Measurements from ENCODE around the gene KIAA0930.
"Not testable (repeated sequence)": the region's sequence is repeated elsewhere in the genome, so short reads cannot be mapped to it uniquely, and the experiment has no call there.

KIAA0930 gene

DNA sequence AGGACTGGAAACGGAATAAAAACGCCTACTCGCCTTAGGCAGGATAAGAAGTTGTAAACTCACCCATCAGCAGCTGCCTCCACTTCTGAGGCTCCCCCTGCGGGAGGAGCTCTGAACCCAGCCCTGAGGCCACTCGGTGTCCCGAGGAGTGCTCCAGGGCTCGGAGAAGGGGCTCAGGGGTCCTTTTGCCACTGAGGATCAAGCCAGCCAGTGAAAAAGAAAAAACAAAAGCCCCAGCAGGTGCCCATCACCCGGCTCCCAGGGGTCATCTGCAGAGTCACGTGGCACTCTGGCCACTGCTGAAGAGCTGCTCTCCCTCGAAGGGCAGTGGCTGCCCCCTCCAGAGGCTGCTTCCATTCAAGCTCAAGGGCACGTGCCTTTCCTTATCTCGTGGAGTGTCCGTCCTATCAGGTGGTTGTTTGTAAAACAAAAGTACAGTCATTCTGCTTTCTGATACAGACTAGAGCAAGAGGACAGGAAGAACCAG lies 48.0 kb downstream of the KIAA0930 start:
- DNase-seq (ENCODE audit: low read depth) = no peak
- TF ChIP-seq, protein P1, sequence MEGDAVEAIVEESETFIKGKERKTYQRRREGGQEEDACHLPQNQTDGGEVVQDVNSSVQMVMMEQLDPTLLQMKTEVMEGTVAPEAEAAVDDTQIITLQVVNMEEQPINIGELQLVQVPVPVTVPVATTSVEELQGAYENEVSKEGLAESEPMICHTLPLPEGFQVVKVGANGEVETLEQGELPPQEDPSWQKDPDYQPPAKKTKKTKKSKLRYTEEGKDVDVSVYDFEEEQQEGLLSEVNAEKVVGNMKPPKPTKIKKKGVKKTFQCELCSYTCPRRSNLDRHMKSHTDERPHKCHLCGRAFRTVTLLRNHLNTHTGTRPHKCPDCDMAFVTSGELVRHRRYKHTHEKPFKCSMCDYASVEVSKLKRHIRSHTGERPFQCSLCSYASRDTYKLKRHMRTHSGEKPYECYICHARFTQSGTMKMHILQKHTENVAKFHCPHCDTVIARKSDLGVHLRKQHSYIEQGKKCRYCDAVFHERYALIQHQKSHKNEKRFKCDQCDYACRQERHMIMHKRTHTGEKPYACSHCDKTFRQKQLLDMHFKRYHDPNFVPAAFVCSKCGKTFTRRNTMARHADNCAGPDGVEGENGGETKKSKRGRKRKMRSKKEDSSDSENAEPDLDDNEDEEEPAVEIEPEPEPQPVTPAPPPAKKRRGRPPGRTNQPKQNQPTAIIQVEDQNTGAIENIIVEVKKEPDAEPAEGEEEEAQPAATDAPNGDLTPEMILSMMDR (conservative IDR thresholded peaks at IDR 0.05; ENCODE audit: low read length) = peak; percentile 6; the same call in 1 of the 2 replicates
- no peak overlapping the region for H3K4me3 ChIP-seq (ENCODE audit: low read length)

- not testable (repeated sequence) for DNase-seq (ENCODE audit: low read depth); H3K4me3 ChIP-seq (ENCODE audit: low read length)
Measured at GRCh38 chr22:45191746-45192145, 48.9 kb downstream of the KIAA0930 start.

- H3K4me3 ChIP-seq (ENCODE audit: low read length) = no peak overlapping the region
- no peak for DNase-seq (ENCODE audit: low read depth)
- TF ChIP-seq, protein P1 (conservative IDR thresholded peaks at IDR 0.05; ENCODE audit: low read length) = no peak
Measured at GRCh38 chr22:45190202-45190872, 50.4 kb downstream of the KIAA0930 start.

- H3K4me3 ChIP-seq (ENCODE audit: low read length) = no peak overlapping the region
- TF ChIP-seq, protein P1 (conservative IDR thresholded peaks at IDR 0.05; ENCODE audit: low read length) = no peak
- DNase-seq (ENCODE audit: low read depth) = no peak
Measured at GRCh38 chr22:45188779-45189178, 51.9 kb downstream of the KIAA0930 start.

- TF ChIP-seq, protein P1 (conservative IDR thresholded peaks at IDR 0.05; ENCODE audit: low read length) = no peak
- H3K4me3 ChIP-seq (ENCODE audit: low read length) = no peak overlapping the region
- DNase-seq (ENCODE audit: low read depth) = no peak
Measured at GRCh38 chr22:45187891-45188290, 52.8 kb downstream of the KIAA0930 start.

DNA sequence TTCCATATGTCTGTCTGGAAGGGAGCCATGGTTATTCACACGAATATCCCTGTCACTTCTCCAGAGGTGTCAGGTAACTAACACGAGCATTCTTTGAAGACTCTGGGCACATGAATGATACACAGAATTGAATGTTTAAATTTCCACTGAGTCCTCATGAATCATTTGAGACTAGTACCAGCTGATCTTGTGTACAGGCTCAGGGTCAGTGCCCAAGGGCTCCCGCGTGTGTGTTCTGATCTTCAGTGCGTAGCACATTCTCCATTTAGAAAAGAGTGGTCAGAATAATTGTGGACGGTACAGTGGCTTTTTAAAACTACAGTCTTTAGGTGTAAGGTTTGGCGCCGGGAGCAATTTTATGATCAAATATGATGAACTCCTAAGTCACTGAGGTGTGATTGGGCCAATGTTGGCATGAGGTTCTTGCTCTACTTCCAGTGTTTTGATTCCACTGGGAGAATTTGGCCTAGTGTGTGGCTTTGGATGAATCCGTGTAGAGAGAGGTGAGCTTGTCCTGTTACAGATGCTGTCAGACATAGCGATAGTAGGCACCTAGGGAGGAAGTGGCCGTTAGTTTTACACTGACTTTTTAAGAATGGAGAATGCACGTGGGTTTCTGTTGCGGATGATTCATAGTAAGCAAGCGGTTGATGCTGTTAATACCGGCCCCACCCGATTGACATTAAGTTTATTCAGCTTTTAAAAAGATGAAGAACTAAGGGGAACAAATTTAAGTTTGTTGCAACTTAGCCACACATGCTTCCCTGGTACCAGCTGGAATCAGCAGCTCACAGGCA lies 54.8 kb downstream of the KIAA0930 start:
- TF ChIP-seq, protein P1 (conservative IDR thresholded peaks at IDR 0.05; ENCODE audit: low read length) = no peak
- no peak overlapping the region for H3K4me3 ChIP-seq (ENCODE audit: low read length)
- no peak for DNase-seq (ENCODE audit: low read depth)

DNA sequence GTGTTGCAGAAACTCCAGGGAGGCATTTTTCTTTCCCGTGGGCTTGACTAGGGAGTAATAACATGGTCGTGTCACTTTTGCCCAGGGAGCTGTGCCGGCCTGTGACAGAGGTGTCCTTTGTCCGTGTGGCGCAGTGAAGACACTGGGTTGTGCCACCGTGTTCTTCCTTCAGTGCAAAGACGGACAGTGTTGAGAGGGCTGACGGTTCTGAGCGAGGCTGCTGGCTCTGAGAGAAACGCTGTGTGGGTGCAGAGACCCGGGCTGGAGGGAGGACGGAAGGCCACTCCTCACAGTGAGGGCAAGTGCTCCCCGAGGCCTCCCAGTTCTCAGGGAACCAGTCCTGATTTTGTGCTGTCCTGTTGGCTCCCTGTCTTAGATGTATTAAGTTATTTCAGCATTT lies 56.7 kb downstream of the KIAA0930 start:
- TF ChIP-seq, protein P1 (conservative IDR thresholded peaks at IDR 0.05; ENCODE audit: low read length) = no peak
- H3K4me3 ChIP-seq (ENCODE audit: low read length) = no peak overlapping the region
- DNase-seq (ENCODE audit: low read depth) = no peak

All from AG10803 (cell line).